ENCODE measurements around the gene SLC38A3.

DNA sequence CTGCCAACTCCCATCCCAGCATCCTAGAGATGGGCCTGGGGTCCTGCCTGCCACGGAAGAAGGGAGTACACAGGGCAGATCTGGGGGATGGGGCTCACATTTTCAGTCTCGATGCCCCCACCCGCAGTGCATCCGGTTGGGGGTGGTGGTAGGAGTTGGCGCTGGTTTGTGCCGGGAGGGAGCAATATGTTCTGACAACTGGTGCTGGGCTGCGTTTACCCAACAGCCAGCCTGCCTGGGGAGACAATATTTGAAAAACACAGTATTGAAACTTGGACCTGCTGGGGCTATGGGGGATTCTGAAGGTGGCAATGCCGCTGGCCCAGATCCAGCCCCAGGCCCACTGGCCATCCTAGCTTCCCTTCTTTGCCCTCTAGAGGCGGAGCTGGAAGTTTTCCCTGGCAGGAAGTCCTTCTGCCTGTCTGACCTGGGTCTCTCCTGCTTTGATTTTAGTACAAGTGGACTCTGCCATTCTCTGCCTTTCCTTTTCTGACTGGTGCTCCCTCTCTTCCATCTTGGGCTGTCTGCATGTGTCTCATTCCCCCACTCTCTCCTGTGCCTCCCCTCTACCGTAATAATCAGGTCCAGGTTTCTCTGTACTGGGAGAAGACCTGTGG, 46.4 kb upstream of the SLC38A3 start:
- TF ChIP-seq, protein P1, sequence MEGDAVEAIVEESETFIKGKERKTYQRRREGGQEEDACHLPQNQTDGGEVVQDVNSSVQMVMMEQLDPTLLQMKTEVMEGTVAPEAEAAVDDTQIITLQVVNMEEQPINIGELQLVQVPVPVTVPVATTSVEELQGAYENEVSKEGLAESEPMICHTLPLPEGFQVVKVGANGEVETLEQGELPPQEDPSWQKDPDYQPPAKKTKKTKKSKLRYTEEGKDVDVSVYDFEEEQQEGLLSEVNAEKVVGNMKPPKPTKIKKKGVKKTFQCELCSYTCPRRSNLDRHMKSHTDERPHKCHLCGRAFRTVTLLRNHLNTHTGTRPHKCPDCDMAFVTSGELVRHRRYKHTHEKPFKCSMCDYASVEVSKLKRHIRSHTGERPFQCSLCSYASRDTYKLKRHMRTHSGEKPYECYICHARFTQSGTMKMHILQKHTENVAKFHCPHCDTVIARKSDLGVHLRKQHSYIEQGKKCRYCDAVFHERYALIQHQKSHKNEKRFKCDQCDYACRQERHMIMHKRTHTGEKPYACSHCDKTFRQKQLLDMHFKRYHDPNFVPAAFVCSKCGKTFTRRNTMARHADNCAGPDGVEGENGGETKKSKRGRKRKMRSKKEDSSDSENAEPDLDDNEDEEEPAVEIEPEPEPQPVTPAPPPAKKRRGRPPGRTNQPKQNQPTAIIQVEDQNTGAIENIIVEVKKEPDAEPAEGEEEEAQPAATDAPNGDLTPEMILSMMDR (IDR thresholded peaks at IDR 0.05): no peak
- TF ChIP-seq SIN3A (IDR thresholded peaks at IDR 0.05; ENCODE audit: borderline replicate concordance, insufficient read depth, low read depth, low read length): no peak
- no peak for TF ChIP-seq TCF7L2 (IDR thresholded peaks at IDR 0.05; ENCODE audit: low read depth, low read length)
- TF ChIP-seq, protein P2, sequence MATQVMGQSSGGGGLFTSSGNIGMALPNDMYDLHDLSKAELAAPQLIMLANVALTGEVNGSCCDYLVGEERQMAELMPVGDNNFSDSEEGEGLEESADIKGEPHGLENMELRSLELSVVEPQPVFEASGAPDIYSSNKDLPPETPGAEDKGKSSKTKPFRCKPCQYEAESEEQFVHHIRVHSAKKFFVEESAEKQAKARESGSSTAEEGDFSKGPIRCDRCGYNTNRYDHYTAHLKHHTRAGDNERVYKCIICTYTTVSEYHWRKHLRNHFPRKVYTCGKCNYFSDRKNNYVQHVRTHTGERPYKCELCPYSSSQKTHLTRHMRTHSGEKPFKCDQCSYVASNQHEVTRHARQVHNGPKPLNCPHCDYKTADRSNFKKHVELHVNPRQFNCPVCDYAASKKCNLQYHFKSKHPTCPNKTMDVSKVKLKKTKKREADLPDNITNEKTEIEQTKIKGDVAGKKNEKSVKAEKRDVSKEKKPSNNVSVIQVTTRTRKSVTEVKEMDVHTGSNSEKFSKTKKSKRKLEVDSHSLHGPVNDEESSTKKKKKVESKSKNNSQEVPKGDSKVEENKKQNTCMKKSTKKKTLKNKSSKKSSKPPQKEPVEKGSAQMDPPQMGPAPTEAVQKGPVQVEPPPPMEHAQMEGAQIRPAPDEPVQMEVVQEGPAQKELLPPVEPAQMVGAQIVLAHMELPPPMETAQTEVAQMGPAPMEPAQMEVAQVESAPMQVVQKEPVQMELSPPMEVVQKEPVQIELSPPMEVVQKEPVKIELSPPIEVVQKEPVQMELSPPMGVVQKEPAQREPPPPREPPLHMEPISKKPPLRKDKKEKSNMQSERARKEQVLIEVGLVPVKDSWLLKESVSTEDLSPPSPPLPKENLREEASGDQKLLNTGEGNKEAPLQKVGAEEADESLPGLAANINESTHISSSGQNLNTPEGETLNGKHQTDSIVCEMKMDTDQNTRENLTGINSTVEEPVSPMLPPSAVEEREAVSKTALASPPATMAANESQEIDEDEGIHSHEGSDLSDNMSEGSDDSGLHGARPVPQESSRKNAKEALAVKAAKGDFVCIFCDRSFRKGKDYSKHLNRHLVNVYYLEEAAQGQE (IDR thresholded peaks at IDR 0.05; ENCODE audit: insufficient read depth in 1 of 2, low read depth in 2 of 2, low read length in 1 of 2): no peak
- no peak for TF ChIP-seq POLR2AphosphoS5 (IDR thresholded peaks at IDR 0.05; ENCODE audit: low read depth, low read length)

All from Panc1 (cell line).